AG04449 (cell line): ENCODE data around the gene TACR1.
"Not testable (repeated sequence)": the region's sequence is repeated elsewhere in the genome, so short reads cannot be mapped to it uniquely, and the experiment has no call there.

Experiments used
- CTCF ChIA-PET: fragments of 350-600 bp; formaldehyde crosslinking; extraction: SDS; loops from one replicate; lab custom pipeline; 2021; ENCODE audit warnings: antibody characterized with exemption; lab: Yijun Ruan, JAX
- POLR2A ChIA-PET: fragments of 400-600, 350-600 bp; formaldehyde crosslinking; extraction: SDS; loops from one replicate; lab custom pipeline; 2020; ENCODE audit warnings: antibody characterized with exemption, inconsistent platforms; lab: Yijun Ruan, JAX
- DNase-seq: peaks from one replicate; pipeline ENCODE4 v3.0.0-alpha.2; 2010; ENCODE audit warnings: low read depth, low spot score
- H3K4me3 ChIP-seq: 2 replicates; pipeline ENCODE4 v1.5.1; 2011; ENCODE audit warnings: low read depth, mild to moderate bottlenecking, control low read depth, low read length
- CTCF ChIP-seq: IDR thresholded peaks from one replicate; pipeline ENCODE4 v1.5.1; 2011; ENCODE audit warnings: mild to moderate bottlenecking, moderate library complexity, low read length, control low read depth, inconsistent platforms; ENCODE audit not compliant: insufficient read depth; ENCODE audit errors: missing control alignments

Gene TACR1

GRCh38 chr2:75174519-75174918 lies 24.8 kb downstream of the TACR1 start:
- no peak overlapping the region for H3K4me3 ChIP-seq
- DNase-seq = no peak
- TF ChIP-seq CTCF = no peak
- CTCF ChIA-PET = no interaction called here
- POLR2A ChIA-PET = no interaction called here

GRCh38 chr2:75173740-75174139 lies 25.6 kb downstream of the TACR1 start:
- CTCF ChIA-PET = no interaction called here
- no peak overlapping the region for H3K4me3 ChIP-seq
- POLR2A ChIA-PET = no interaction called here
- no peak for DNase-seq
- TF ChIP-seq CTCF = no peak

- DNase-seq, CTCF ChIA-PET, H3K4me3 ChIP-seq, POLR2A ChIA-PET: not testable (repeated sequence)
Observed at GRCh38 chr2:75171423-75171822, 27.9 kb downstream of the TACR1 start.

- H3K4me3 ChIP-seq = no peak overlapping the region
- no peak for DNase-seq
- ChIA-PET POLR2A (no interaction called here), CTCF (no interaction called here)
- TF ChIP-seq CTCF = no peak
Observed at GRCh38 chr2:75170889-75171288, 28.4 kb downstream of the TACR1 start.

- ChIA-PET POLR2A (no interaction called here), CTCF (interaction anchor here (0.8 kb wide), 2 partner anchors 26 to 234 kb away, joined by 3 read pairs; no protein-coding TSS in a partner anchor)
- H3K4me3 ChIP-seq = no peak overlapping the region
- no peak for DNase-seq
- TF ChIP-seq CTCF = no peak
Observed at GRCh38 chr2:75168186-75168585, 31.1 kb downstream of the TACR1 start.

GRCh38 chr2:75166491-75166890 lies 32.8 kb downstream of the TACR1 start:
- no peak for DNase-seq
- TF ChIP-seq CTCF = no peak
- no peak overlapping the region for H3K4me3 ChIP-seq
- ChIA-PET POLR2A (no interaction called here), CTCF (no interaction called here)

GRCh38 chr2:75162897-75163296 lies 36.4 kb downstream of the TACR1 start:
- ChIA-PET CTCF (interaction anchor here (1.5 kb wide), 1 partner anchor 37 kb away, joined by 3 read pairs; the partner anchor contains the start of gene TACR1), POLR2A (no interaction called here)
- DNase-seq = no peak
- no peak overlapping the region for H3K4me3 ChIP-seq
- TF ChIP-seq CTCF = no peak
